ENCODE results near the gene PEX1. TPM values are rescaled to one million over a fixed set of nuclear protein-coding genes. Genes with fewer than 3 reads are reported as not detected.

Gene PEX1
- total RNA-seq, 1 donor from 2014 or later = 26.8 TPM

- Mint-ChIP-seq H3K9me3 (ENCODE audit: low read depth) (no peaks in the 10 kb centered on the region), H3K27ac (no peak overlapping the region), H3K36me3 (ENCODE audit: insufficient read depth) (peaks cover 5% of the 10 kb centered on the region), H3K27me3 (no peaks in the 10 kb centered on the region), H3K4me1 (ENCODE audit: low read depth) (no peaks in the 10 kb centered on the region), H3K4me3 (ENCODE audit: low read depth) (no peak overlapping the region)
- no peak for TF ChIP-seq CTCF (IDR thresholded peaks at IDR 0.05; ENCODE audit: unreplicated experiment)
- no peak for DNase-seq (ENCODE audit: low spot score, unreplicated experiment)
Observed at GRCh38 chr7:92560602-92561001, 32.3 kb upstream of the PEX1 start.

GRCh38 chr7:92557808-92558362, 29.6 kb upstream of the PEX1 start:
- peaks cover 2% of the 10 kb centered on the region for H3K27me3 Mint-ChIP-seq
- no peak overlapping the region for H3K27ac Mint-ChIP-seq
- DNase-seq (ENCODE audit: low spot score, unreplicated experiment) = no peak
- H3K4me1 Mint-ChIP-seq (ENCODE audit: low read depth) = no peaks in the 10 kb centered on the region
- TF ChIP-seq CTCF (IDR thresholded peaks at IDR 0.05; ENCODE audit: unreplicated experiment) = no peak
- H3K36me3 Mint-ChIP-seq (ENCODE audit: insufficient read depth) = peaks cover 3% of the 10 kb centered on the region
- H3K4me3 Mint-ChIP-seq (ENCODE audit: low read depth) = no peak overlapping the region
- H3K9me3 Mint-ChIP-seq (ENCODE audit: low read depth) = no peaks in the 10 kb centered on the region

- Mint-ChIP-seq H3K36me3 (ENCODE audit: insufficient read depth) (peaks cover 1% of the 10 kb centered on the region), H3K4me3 (ENCODE audit: low read depth) (no peak overlapping the region), H3K4me1 (ENCODE audit: low read depth) (no peaks in the 10 kb centered on the region), H3K9me3 (ENCODE audit: low read depth) (no peaks in the 10 kb centered on the region), H3K27me3 (peaks cover 3% of the 10 kb centered on the region), H3K27ac (no peak overlapping the region)
- DNase-seq (ENCODE audit: low spot score, unreplicated experiment) = no peak
- no peak for TF ChIP-seq CTCF (IDR thresholded peaks at IDR 0.05; ENCODE audit: unreplicated experiment)
Observed at GRCh38 chr7:92557249-92557648, 28.9 kb upstream of the PEX1 start.

- no peaks in the 10 kb centered on the region for H3K9me3 Mint-ChIP-seq (ENCODE audit: low read depth)
- H3K27me3 Mint-ChIP-seq = peaks cover 3% of the 10 kb centered on the region
- no peaks in the 10 kb centered on the region for H3K36me3 Mint-ChIP-seq (ENCODE audit: insufficient read depth)
- no peak for DNase-seq (ENCODE audit: low spot score, unreplicated experiment)
- no peaks in the 10 kb centered on the region for H3K4me1 Mint-ChIP-seq (ENCODE audit: low read depth)
- no peak for TF ChIP-seq CTCF (IDR thresholded peaks at IDR 0.05; ENCODE audit: unreplicated experiment)
- no peak overlapping the region for H3K27ac Mint-ChIP-seq
- H3K4me3 Mint-ChIP-seq (ENCODE audit: low read depth) = no peak overlapping the region
Observed at GRCh38 chr7:92550194-92550593, 21.9 kb upstream of the PEX1 start.

- H3K27ac Mint-ChIP-seq = no peak overlapping the region
- no peak for TF ChIP-seq CTCF (IDR thresholded peaks at IDR 0.05; ENCODE audit: unreplicated experiment)
- H3K27me3 Mint-ChIP-seq = no peaks in the 10 kb centered on the region
- no peak for DNase-seq (ENCODE audit: low spot score, unreplicated experiment)
- no peak overlapping the region for H3K4me3 Mint-ChIP-seq (ENCODE audit: low read depth)
- peaks cover 2% of the 10 kb centered on the region for H3K9me3 Mint-ChIP-seq (ENCODE audit: low read depth)
- no peaks in the 10 kb centered on the region for H3K36me3 Mint-ChIP-seq (ENCODE audit: insufficient read depth)
- no peaks in the 10 kb centered on the region for H3K4me1 Mint-ChIP-seq (ENCODE audit: low read depth)
Observed at GRCh38 chr7:92547579-92547978, 19.3 kb upstream of the PEX1 start.
